Right lobe of liver (tissue), 6 donors: ENCODE measurements around the gene NKD2. TPM values are rescaled to one million over a fixed set of nuclear protein-coding genes. Genes with fewer than 3 reads are reported as not detected.

ENCODE experiments used
- ATAC-seq, 4 donors: fragments of 200-7000 bp; cut with Tn5 transposase; one replicate each; pipeline ENCODE4 v1.9.1; 2020; ENCODE audit warnings: mild to moderate bottlenecking in 4 of 4, moderate library complexity in 4 of 4
- DNase-seq, 3 donors: peaks; one replicate each; pipeline ENCODE4 v3.0.0-alpha.2; 2020
- H3K27ac ChIP-seq, 3 donors: fragments of 200-600 bp; one replicate each; pipeline ENCODE4 v1.8.0; 2022
- H3K27me3 ChIP-seq, 2 donors: fragments of 200-600 bp; one replicate each; pipeline ENCODE4 v1.8.0; 2022
- H3K36me3 ChIP-seq, 4 donors: fragments of 200-600 bp; sonication (generic) in 1 of 4; one replicate each; pipeline versions ENCODE4 v1.5.1 to v1.8.0; 2017 to 2022; ENCODE audit warnings: control low read depth in 1 of 4
- H3K4me1 ChIP-seq, 4 donors: fragments of 200-600 bp; sonication (generic) in 1 of 4; one replicate each; pipeline versions ENCODE4 v1.5.1 to v1.8.0; 2017 to 2022; ENCODE audit warnings: control low read depth in 1 of 4
- H3K4me3 ChIP-seq, 3 donors: fragments of 200-600 bp; one replicate each; pipeline ENCODE4 v1.8.0; 2022
- H3K9me3 ChIP-seq, 4 donors: fragments of 200-600 bp; sonication (generic) in 1 of 4; one replicate each; pipeline versions ENCODE4 v1.5.1 to v1.8.0; 2017 to 2022; ENCODE audit warnings: control low read depth in 1 of 4
- POLR2A ChIP-seq: fragments of 450-650 bp; IDR thresholded peaks from one replicate; pipeline ENCODE4 v1.6.1; 2017; ENCODE audit warnings: antibody characterized with exemption, mild to moderate bottlenecking
- WGBS: methylation state at CpG from one replicate; pipeline ENCODE4 v1.1.6; 2018; ENCODE audit warnings: low coverage, low lambda C conversion rate; ENCODE audit not compliant: insufficient coverage; ENCODE audit errors: missing lambda C conversion rate; 5-methylcytosine and 5-hydroxymethylcytosine counted together
- intact Hi-C, 2 donors: fragments of 100-400 bp; cut with DNase I; formaldehyde crosslinking; loops; one replicate each; pipeline versions ENCODE4 v1.11.2 to v1.14.1; 2022
- total RNA-seq, 6 experiments: library from RNA; depleted of rRNA in 2 of 6; stranded (reverse); fragments of >200 nt in 2 of 6; fragmentation: NEBNext Ultra II Directional in 3 of 6; extraction: Animal tissue kit (Norgen Biotek cat#: 25700) in 3 of 6; gene quantifications; one replicate each; pipeline versions ENCODE4 v1.1.0 to v1.2.4, GENCODE V29; 2016 to 2023
- TF ChIP-seq, protein P1 (sequence below), 4 donors: fragments of 200-600 bp in 3 of 4; fragments of 450-650 bp in 1 of 4; IDR thresholded peaks; one replicate each; pipeline versions ENCODE4 v1.5.1 to v1.8.0; 2016 to 2022; ENCODE audit warnings: antibody characterized with exemption in 4 of 4, mild to moderate bottlenecking in 2 of 4
- donor health status: DM: no; HTN: yes; CAD: no.
- donor health status: DM: no; HTN: no; CAD: no.
- donor health status: DM: no; HTN: no; CAD: no.
- donor health status: DM: no; HTN: yes; CAD: no.
- donor health status: DM: no; HTN: yes; CAD: no.

NKD2 gene
- total RNA-seq, 6 experiments from 2014 or later: 0.93 to 2.9 (median 2.2) TPM

DNA sequence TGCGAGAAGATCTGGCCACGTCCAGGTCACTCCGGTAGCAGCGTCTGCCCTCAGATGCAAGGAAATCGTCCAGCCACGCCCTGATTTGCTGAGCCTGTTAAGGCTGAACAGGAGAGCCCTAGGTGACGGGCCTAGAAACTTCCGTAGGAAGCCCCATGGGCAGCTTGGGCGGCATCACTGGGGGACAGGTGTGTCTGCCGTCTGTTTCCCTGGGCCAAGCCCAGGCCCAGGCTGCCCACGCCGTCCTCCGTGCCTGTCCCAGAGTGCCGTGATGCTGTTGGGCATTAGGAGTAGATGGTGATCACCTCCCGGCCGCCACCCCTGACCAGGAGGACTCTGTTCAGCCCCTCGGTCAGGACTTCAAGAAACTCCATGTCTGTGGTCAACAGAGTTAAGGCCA, 43.5 kb downstream of the NKD2 start:
- intact Hi-C loops: no loop called here
- DNase-seq (peak in 2 of 3 donors; percentile 13 to 45), ATAC-seq (no peak)
- Histone ChIP-seq H3K27me3 (no peaks in the 10 kb centered on the region), H3K4me1 (no peaks in the 10 kb centered on the region), H3K9me3 (no peaks in the 10 kb centered on the region), H3K27ac (no peak overlapping the region), H3K36me3 (peaks cover 0 to 63% (median 22%) of the 10 kb centered on the region in 4 donors), H3K4me3 (no peak overlapping the region)
- 65% methylated on average over 2 of the region's 17 CpGs for WGBS
- TF ChIP-seq, protein P1, sequence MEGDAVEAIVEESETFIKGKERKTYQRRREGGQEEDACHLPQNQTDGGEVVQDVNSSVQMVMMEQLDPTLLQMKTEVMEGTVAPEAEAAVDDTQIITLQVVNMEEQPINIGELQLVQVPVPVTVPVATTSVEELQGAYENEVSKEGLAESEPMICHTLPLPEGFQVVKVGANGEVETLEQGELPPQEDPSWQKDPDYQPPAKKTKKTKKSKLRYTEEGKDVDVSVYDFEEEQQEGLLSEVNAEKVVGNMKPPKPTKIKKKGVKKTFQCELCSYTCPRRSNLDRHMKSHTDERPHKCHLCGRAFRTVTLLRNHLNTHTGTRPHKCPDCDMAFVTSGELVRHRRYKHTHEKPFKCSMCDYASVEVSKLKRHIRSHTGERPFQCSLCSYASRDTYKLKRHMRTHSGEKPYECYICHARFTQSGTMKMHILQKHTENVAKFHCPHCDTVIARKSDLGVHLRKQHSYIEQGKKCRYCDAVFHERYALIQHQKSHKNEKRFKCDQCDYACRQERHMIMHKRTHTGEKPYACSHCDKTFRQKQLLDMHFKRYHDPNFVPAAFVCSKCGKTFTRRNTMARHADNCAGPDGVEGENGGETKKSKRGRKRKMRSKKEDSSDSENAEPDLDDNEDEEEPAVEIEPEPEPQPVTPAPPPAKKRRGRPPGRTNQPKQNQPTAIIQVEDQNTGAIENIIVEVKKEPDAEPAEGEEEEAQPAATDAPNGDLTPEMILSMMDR (IDR thresholded peaks at IDR 0.05): no peak
- TF ChIP-seq POLR2A: no peak

DNA sequence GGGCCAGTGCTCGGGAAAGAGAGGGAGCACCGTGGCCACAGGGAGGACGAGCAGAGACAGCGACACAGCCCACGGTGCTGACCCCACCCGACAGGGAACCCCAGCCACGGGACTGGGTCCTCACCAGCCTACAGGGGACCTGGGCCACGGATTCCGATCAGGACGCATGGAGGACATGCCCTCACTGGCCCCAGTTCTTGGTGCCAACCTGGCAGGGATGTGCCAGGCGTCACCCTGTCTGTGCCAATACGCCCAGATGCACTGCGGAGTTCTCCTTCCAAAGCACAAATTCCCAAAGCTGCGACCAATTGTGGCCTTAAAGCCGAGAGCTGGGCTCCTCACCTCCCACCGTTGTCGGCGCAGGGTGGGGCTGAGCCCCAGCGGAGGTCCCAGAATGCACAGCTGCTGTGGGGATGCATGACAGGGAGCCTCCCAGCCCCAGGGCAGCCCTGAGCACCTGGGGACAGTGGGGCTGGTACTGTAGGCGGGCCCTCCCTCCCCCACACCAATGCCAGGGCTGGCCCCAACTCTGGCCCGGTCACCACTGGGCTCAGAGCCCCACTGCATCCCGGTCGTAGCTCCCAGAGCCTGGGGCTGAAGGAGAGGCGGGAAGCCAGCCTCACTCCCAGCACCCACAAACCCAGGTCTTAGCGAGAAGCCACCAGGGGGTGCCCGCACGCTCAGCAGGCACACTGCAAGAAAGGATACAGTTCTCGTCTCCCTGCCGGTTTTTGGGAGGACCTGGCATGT, 44.2 kb downstream of the NKD2 start:
- H3K4me3 ChIP-seq: no peak overlapping the region
- no CpG with 5 or more reads among the region's 29 CpGs for WGBS
- DNase-seq (peak in 2 of 3 donors; percentile 16 to 51), ATAC-seq (no peak)
- no peak overlapping the region for H3K27ac ChIP-seq
- peaks cover 0 to 70% (median 25%) of the 10 kb centered on the region in 4 donors for H3K36me3 ChIP-seq
- intact Hi-C loops: no loop called here
- no peak for TF ChIP-seq POLR2A
- TF ChIP-seq, protein P1 (IDR thresholded peaks at IDR 0.05): no peak
- no peaks in the 10 kb centered on the region for H3K4me1 ChIP-seq
- H3K9me3 ChIP-seq: no peaks in the 10 kb centered on the region
- no peaks in the 10 kb centered on the region for H3K27me3 ChIP-seq

DNA sequence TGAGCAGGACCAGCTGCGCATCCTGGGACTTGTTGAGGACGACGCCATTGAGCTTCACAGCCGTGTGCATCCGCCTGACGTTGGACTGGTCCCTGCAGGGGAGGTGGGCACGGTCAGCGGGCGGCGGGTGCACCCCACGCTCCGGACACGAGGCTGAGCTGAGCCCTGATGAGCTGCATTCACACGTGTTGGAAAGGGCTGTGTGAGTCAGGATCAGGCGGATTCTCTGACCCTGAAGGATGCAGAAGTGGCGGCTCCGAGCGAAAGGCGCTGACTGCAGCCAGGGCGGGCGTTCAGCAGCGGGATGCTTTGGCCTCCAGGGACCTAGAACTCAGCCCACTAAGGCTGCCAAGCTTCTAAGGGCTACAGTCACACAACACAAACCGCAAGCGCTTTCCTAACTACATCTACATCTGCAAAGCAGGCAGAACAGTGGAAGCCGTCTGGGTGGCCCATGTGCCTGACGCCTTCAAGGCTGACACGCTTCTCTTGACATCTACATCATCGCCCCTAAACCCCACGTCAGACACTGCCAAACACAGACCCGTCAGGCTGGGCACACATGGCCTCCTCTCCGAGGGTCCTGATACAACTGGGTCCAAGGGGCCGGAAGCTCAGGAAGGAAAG, 44.9 kb downstream of the NKD2 start:
- ATAC-seq: no peak
- Histone ChIP-seq H3K9me3 (no peaks in the 10 kb centered on the region), H3K4me3 (no peak overlapping the region), H3K4me1 (no peaks in the 10 kb centered on the region), H3K27me3 (no peaks in the 10 kb centered on the region), H3K27ac (no peak overlapping the region), H3K36me3 (peaks cover 0 to 74% (median 27%) of the 10 kb centered on the region in 4 donors)
- WGBS: 100% methylated on average over 1 of the region's 32 CpGs
- no peak for TF ChIP-seq POLR2A
- TF ChIP-seq, protein P1 (IDR thresholded peaks at IDR 0.05): no peak
- DNase-seq: peak in 2 of 3 donors; percentile 16 to 35
- intact Hi-C loops: no loop called here

DNA sequence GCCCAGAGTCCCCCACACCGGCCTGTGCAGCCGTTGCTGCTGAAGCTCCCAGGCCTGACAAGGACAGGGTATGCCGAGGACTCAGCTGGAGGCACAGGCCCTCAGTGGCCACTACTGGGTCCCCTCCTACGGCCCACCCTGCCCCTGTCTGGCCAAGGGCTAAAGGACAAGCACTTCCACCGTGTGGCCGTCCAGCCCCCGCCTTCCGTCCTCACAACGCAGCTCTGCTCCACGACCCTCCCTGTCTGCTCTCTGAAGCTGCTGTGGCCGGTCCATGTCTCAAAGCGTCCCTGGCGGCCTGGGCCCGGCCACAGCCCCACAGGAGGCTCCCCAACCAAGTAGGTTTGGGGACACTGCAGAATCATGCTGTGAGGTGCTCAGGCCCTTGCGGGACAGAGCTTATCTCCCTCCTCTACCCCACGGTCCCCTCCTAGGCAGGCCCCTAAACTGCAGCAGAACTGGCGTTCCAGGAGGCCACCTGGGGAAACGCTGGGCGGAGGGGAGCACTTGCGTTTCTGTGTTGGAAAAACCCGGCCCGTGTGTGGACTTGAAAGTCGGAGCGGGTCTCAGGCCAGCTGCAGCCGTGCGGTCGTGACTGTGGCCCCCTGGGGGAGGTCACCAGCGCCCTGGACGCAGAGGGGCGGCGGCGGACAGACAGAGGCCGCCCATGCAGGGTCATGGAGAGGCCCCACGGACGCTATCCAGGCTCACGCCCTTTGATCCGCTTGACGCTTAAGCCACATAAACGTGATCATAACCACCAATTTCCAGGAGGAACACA, 45.6 kb downstream of the NKD2 start:
- no peaks in the 10 kb centered on the region for H3K4me1 ChIP-seq
- no peaks in the 10 kb centered on the region for H3K27me3 ChIP-seq
- peaks cover 0 to 81% (median 30%) of the 10 kb centered on the region in 4 donors for H3K36me3 ChIP-seq
- whole genome bisulfite sequencing: 77% methylated on average over 7 of the region's 39 CpGs
- no peak overlapping the region for H3K4me3 ChIP-seq
- no peak for ATAC-seq
- H3K9me3 ChIP-seq: no peaks in the 10 kb centered on the region
- peak in 2 of 3 donors; percentile 15 to 50 for DNase-seq
- intact Hi-C loops: no loop called here
- TF ChIP-seq, protein P1 (IDR thresholded peaks at IDR 0.05): no peak
- no peak for TF ChIP-seq POLR2A
- no peak overlapping the region for H3K27ac ChIP-seq
